AG09309 (cell line): ENCODE data around the gene PIGN.

Source experiments
- DNase-seq: peaks from one replicate; pipeline ENCODE4 v3.0.0-alpha.2; 2010; ENCODE audit warnings: low read depth
- H3K4me3 ChIP-seq: 2 replicates; pipeline ENCODE4 v1.5.1; 2011; ENCODE audit warnings: mild to moderate bottlenecking, low read depth, low read length, moderate library complexity; ENCODE audit not compliant: control insufficient read depth
- TF ChIP-seq, protein P1 (sequence below): IDR thresholded peaks from 2 replicates; pipeline ENCODE4 v1.5.1; 2011; ENCODE audit warnings: mild to moderate bottlenecking, low read depth, low read length, inconsistent platforms; ENCODE audit not compliant: insufficient read depth, control insufficient read depth; ENCODE audit errors: missing control alignments

PIGN gene

DNA sequence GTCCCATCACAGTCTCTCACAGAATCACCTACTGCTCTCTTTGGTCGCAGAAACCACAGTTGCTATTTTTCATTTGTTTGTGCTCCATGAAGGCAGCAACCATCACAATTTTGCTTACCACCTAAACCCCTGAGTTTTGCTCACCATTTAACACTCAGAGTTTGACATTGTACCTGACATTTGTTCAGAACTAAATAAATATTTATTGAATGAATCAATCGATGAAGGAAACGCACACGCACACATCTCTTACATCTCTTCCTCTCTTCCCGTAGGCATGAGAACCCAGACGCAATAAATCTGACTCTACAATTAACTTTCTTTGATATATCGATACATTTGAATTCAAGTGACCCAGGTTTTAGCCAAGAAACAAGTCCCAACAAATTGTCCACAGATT is 188.5 kb downstream of the PIGN start:
- TF ChIP-seq, protein P1, sequence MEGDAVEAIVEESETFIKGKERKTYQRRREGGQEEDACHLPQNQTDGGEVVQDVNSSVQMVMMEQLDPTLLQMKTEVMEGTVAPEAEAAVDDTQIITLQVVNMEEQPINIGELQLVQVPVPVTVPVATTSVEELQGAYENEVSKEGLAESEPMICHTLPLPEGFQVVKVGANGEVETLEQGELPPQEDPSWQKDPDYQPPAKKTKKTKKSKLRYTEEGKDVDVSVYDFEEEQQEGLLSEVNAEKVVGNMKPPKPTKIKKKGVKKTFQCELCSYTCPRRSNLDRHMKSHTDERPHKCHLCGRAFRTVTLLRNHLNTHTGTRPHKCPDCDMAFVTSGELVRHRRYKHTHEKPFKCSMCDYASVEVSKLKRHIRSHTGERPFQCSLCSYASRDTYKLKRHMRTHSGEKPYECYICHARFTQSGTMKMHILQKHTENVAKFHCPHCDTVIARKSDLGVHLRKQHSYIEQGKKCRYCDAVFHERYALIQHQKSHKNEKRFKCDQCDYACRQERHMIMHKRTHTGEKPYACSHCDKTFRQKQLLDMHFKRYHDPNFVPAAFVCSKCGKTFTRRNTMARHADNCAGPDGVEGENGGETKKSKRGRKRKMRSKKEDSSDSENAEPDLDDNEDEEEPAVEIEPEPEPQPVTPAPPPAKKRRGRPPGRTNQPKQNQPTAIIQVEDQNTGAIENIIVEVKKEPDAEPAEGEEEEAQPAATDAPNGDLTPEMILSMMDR, result no peak
- H3K4me3 ChIP-seq, result no peak overlapping the region
- DNase-seq, result no peak

DNA sequence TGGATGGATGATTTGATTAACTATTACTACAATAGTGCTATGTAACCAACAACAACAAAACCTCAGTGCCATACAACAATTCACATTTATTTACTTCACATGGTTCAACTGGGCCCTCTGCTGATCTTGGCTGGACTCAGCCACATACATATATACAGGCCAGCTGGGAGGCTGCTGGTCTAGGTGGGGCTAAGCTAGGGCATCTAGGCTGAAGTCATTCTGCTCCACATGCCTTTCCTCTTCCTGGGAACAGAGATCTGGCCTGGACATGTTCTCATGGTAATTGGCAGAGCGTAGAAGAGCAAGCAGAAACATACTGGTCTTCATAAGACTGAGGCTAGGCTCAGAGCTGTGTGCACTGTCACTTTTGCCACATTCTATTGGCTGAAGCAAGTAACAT is 191.2 kb downstream of the PIGN start:
- TF ChIP-seq, protein P1, result no peak
- DNase-seq, result no peak
- H3K4me3 ChIP-seq, result no peak overlapping the region

DNA sequence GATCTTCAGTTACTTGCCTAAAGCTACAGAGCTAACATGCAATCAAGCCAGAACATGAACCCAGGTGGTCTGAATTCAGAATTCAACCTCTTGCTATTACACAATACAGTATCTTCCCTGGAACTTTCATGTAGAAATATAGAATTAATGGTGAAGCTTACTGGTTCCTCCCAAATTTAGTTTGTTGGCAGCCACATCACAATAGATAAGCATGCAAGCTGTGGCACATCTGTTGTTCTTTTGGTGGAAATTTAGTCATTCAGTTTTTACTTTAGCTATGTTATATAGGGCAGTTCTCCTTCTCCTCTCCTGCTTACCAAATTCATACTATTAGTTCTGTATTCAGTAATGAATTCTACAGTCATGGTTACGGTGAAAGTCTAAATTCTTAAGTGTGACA is 193.0 kb downstream of the PIGN start:
- TF ChIP-seq, protein P1, result no peak
- DNase-seq, result no peak
- no peak overlapping the region for H3K4me3 ChIP-seq

DNA sequence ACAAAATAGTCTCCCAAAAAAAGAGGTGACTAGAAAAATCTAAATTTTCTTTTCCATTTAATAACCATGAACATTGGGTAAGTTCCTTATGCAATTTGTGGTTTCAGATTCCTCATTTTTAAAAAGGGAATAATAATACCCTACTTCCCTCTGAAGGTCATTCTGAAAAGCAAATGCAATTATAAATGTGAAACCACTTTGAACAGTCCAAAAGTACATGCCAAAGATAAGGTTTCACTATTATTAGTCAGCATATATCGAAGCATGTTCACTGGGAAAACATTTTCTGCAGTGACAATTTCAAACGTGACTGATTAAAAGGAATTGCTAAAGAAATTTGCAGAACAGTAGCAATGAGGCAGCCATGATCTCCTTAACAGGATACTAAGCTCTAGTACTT is 193.9 kb downstream of the PIGN start:
- TF ChIP-seq, protein P1, result no peak
- DNase-seq, result peak; percentile 48
- no peak overlapping the region for H3K4me3 ChIP-seq

DNA sequence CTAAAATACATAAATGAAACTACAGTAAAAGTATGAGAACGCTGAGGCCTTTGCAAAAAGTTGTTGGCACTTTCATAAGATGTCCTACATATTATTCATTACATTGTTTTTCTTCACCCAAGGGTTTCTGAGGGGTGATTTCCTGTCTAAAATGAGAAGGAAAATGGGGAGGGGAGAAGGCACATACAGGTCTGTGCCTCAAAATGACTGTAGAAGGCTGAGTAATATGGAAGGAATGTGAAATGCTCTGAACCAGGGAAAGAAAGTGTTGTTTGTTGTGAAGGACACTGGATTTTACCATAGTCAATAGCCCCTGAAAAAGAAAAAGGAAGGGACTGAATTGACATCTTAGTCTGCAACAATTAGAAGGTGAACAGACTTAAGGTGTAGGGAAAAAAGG is 194.6 kb downstream of the PIGN start:
- no peak overlapping the region for H3K4me3 ChIP-seq
- TF ChIP-seq, protein P1, result no peak
- peak; percentile 25 for DNase-seq

DNA sequence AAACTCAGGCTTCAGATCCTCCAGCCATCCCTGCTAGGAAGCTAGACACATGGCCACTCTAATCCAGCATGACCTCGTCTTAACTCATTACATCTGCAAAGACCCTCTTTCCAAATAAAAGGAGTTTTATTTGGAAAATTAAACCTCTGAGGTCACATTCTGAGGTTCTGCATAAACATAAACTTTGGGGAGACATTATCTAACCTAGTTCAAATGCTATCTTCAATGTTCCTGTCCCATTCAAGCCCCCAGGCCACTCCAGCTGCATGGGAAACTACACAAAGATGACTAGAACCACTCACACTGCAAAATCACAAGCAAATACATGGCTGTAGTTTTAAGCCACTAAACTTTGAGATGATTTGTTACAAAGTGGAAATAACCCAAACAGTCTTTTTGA is 195.0 kb downstream of the PIGN start:
- no peak for DNase-seq
- TF ChIP-seq, protein P1, result no peak

DNA sequence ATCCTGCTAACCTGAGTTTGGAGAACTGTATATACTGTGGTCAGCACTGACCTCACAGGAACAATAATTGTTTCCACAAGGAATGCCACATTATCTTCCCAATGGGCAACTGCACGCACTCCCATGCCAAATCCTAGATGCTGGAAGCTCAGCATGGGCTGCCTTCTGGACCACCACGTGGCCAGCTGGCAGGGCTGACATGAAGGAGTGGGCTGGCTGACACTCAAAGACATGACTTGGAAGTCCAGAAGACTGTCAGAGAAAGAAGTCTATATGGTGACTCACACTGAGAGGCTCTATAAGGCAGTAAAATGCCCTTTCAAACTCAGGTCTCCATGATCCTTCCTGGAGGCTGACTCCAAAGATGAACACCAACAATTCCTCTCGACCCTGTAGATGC is 195.7 kb downstream of the PIGN start:
- peak; percentile 18 for DNase-seq
- no peak overlapping the region for H3K4me3 ChIP-seq
- TF ChIP-seq, protein P1, result no peak

More for the DNA sequence above, 195.0 kb downstream of the PIGN start:
- no peak overlapping the region for H3K4me3 ChIP-seq
